ENCODE measurements around the gene TAS2R8.
"Not testable (repeated sequence)": the region's sequence is repeated elsewhere in the genome, so short reads cannot be mapped to it uniquely, and the experiment has no call there.

The TAS2R8 gene, protein sequence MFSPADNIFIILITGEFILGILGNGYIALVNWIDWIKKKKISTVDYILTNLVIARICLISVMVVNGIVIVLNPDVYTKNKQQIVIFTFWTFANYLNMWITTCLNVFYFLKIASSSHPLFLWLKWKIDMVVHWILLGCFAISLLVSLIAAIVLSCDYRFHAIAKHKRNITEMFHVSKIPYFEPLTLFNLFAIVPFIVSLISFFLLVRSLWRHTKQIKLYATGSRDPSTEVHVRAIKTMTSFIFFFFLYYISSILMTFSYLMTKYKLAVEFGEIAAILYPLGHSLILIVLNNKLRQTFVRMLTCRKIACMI

DNA sequence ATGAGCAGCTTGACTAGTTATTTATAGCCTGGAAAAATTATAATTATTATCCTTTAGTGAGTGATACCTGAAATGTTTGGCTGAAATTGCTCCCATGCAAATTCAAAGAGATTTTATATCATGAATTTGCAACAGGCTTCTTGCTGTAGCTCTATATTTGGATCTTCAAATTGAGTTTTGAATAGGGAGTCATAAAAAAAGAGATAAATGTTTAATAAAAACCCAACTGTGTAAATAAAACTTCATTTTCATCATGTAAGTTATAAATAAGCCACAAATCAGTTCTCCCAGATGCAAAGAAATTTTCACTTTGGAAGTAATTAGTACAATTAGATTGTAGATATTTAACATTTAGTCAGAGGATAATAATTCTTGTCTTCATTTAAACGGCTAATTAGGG lies at the start of gene TAS2R8:
Gene TAS2R8 (minus strand): TSS at position 101 of the 400 bp plus-strand sequence. CDS start 306 bp downstream, outside the sequence.
- no peak for DNase-seq (ENCODE audit: low read depth)

DNA sequence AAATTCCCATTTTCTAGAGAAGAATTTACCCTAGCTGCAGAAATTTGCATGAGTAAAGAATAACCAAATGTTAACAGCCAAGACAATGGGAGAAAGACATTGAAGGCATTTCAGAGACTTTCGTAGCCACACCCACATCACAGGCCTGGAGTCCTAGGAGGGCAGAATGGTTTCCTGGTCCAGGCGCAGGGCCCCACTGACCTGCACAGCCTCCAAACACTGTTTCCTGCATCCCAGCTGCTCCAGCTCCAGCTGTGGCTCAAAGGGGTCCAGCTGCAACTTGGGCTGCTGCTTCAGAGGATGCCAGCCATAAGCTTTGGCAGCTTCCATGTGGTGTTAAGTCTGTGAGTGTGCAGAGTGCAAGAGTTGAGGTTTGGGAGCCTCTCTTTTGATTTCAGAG lies 48.7 kb upstream of the TAS2R8 start:
- no peak for DNase-seq (ENCODE audit: low read depth)

DNA sequence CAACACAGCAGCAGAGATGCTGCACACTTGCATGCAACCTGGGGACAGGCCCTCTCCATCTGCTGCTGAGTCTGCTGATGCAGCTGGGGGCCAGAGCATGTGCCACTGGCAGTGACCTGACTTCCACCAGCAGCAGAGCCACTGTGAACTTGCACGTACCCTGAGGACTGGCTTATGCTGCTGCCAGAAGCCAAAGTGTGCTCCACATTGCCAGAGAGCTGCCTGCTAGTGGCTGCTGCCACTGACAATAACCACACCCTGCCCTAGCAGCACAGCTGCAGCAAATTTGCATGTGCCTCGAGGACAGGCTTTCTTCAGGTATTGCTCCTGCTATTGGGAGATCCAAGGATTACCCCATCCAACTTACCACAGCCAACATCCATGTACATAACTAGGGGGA lies 46.7 kb upstream of the TAS2R8 start:
- DNase-seq (ENCODE audit: low read depth): no peak

DNA sequence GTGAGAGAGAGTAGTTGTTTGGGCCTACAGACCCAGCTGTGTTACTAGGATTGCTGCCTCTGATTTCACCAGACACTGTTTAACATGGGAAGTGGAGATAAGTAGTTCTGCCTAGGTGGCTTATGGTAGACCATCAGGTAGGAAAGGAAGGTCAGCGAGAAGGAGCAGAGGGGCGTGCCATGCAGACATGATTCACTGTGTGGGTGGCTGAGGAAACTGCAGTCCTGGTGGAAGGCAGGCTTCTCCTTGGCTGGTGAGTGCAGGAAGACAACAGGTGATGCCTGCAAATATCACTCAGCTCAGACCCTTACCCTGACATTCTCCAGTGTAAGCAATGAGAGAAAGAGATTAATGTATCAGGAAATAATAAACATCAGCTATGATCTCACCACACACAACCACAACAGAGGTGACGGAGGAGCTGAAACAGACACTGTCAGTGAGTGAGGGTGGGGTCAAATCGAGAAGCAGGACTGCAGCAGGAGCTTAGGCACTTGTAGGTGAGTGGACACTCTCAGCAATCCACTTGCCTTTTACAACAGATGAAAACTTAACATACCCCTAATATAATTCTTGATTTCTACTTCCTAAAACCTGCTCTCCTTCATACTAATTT lies 44.3 kb upstream of the TAS2R8 start:
- DNase-seq (ENCODE audit: low read depth): no peak

DNA sequence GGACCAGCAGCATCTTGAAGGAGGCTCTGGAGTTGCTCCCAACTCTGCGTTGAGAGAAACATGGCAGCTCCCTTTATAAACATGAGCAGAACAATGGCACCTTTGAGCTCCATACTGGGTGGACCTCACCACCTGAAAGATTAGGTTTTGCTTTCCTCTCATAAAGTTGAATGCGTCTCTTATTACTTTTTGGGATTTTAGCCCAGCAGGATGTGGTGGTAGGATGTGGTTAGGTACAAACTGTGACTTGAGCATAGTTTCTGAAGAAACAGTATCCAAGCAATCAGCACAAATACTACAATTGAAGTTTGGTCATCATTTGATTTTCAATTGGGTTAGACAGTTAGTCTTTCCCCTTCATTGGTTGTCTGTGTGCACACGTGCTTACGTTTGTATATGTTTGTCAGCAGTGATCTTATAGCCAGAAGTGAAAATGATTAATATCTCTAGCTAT lies 42.4 kb upstream of the TAS2R8 start, which contains the start of gene PRR4:
Gene PRR4 (minus strand): TSS at position 51 of the 454 bp plus-strand sequence. CDS start 38 bp downstream, at position 13.
- DNase-seq (ENCODE audit: low read depth): no peak

DNA sequence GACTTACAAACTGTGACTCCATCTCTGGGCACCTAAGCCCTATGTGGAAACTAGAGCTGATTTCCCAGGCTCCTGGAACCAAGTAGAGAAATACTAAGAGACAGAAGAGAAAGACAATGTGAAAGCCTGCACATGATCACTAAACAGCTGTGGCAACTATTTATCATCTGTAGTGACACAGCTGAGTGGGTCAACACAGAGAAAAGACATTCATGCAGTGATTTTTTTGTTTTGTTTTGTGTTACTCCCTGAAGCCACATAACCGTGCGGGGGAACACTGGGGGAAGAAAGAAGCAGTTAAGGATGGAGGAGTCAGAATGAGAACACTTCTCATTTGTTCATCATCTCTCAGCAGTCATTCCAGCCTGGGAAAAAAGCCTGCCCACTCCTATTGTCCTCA lies 40.7 kb upstream of the TAS2R8 start:
- no peak for DNase-seq (ENCODE audit: low read depth)

DNA sequence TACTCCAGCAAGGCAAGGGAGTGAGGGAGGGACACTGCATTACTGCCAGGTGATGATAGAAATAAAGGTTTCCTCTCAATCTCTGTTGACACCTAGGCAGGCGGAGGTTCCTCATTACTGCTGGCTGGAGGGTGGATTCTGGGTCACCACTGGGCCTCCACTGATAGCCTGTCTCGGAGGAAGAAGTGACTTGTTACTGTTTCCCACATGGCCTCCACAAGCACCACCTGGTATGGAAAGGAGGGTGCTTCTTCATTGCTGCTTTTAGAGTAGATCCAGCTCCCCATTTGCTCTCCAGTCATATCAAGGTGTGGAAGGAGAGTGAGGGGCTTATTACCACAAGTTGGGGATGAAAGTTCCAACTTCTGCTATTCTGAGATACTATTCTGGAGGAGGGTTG lies 35.8 kb upstream of the TAS2R8 start:
- no peak for DNase-seq (ENCODE audit: low read depth)

DNA sequence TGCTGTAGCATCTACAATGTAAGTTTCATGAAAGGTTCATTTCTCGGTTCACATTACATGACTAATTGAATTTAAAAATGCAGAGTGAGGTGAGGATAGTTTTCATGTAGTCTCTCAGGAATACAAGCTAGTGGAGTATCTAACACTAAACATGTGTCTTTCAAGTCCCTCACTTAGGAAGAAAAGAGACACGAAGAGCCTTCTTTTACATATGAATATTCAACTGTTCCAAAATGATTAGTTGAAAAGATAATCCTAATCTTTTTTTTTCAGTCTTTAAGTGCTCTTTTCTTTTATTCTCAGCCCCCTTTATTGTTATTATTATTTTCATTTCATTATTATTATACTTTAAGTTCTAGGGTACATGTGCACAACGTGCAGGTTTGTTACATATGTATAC lies 31.4 kb upstream of the TAS2R8 start:
- no peak for DNase-seq (ENCODE audit: low read depth)

DNA sequence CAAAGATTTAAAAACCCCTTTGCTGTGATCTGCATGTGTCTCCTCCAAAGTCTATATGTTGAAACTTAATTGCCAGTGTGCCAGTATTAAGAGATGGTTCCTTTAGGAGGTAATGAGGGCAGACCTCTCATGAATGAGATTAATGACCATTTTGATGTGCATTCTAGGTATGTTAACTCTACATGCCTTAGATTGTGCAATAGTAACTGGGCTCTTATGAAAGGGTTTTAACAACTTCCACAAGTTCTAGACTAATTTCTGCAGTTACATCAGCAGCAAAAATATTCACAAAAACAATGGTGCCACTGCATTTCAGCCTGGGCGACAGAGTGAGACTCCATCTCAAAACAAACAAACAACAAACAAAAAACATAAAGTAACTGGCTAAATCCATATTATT lies 22.9 kb upstream of the TAS2R8 start:
- DNase-seq (ENCODE audit: low read depth): no peak

DNA sequence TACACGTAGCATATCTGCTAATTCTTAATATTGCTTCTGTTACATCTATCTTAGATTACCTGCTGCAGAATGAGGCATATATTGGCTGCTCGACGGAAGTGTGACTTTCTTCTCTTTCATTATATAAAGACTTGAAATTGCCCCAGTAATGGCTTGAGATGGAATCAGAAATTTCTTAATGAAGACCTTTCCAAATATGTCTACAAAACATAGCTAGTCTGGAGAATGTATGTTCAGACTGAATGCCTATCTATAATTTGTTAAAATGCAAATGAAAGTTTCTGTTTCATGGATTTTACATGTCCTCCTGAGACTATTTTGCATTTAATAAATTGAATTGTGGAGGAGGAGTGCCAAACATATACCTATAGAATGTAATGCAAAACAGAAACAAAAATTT lies 19.2 kb upstream of the TAS2R8 start, which contains the start of gene TAS2R10:
Gene TAS2R10 (minus strand): TSS at position 101 of the 400 bp plus-strand sequence. CDS start 89 bp downstream, at position 12.
- no peak for DNase-seq (ENCODE audit: low read depth)

DNA sequence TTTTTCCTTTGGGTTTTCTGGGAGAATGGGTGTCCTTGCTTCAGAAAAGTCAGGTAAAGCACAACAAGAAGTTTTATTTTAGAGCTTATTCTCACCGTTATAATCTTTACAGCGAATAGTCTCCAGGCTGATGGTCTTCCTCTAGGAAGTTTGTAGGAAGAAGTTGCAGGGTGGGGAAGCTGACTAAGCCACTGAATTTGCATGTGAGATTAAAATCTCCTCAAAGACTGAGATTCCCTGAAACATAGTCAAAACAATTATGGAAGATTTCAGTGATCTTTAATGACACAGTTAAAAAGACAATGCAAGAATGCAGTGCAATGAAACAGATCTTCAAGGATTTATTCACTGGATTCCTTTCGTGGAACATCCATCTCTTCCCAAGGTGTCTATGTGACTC lies 17.9 kb upstream of the TAS2R8 start:
- no peak for DNase-seq (ENCODE audit: low read depth)

DNA sequence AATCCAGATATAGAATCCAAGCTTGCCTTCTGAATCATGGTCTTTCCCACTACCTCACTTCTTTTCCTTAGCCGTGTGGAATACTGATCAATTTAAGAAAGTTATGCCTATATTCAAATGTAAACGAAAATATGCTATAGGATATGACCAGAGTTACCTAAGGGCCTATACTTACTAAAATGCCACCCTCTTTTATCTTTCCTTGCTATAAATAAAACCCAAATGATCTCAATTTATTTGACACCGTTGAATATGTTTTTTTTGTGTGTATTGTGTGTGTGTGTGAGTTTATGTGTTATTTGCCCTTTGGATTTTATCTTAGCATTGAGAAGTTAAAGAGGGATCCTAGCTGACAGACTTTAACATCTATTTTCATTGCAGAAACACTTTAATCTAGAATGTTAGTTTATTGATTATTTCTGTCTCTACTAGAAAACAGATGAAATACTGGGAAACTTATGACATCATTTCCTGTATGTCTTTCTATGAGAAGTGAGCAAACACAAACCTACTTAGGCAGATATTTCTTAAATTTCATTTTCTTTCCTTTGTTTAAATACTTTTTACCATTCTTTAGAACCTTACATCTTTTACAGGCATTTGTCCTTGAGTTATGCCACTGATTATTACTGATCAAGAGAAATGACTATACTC lies 4.9 kb upstream of the TAS2R8 start:
- DNase-seq (ENCODE audit: low read depth): no peak

DNA sequence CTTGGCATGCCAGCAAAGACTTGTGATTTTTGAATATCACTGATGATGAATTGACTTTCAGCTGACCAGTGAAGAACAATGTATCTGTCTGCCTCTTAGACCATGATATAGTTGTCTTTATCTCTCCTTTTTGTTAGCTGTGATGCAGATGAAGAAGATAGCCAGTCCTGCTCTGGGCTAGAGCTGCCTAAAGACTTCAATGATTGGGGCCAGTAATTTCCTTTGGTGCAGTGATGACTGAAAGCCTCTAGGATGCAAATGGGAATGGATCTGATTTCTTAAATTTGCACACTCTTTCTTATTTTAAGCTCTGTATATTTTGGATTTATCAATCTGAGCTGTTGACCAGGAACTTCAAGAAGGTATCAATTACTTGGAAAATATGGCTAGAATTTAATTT lies 3.0 kb upstream of the TAS2R8 start, which contains the start of gene TAS2R9:
Gene TAS2R9 (minus strand): TSS at position 101 of the 400 bp plus-strand sequence. CDS start 93 bp downstream, at position 8.
- no peak for DNase-seq (ENCODE audit: low read depth)

DNA sequence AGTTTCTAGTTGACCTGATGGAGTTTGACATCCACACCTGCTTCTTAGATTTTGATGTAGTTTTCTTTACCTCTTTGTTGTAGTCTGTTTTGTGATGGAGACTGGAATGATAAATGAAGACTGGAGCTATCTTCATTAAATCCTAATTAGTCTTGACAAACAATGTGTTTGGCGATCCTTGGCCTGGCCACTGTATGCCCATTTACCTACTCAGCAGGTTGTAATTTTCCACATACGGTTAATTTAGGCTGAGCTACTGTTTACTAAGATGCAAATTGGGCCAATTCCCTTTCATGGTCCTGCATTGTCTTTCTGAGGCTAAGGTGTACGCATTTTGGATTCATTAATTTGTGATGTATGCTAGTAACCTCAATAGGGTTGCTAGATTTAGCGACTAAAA lies 4.5 kb downstream of the TAS2R8 start, which contains the start of gene TAS2R7:
Gene TAS2R7 (minus strand): TSS at position 41 of the 400 bp plus-strand sequence. CDS start 57 bp downstream, outside the sequence.
- no peak for DNase-seq (ENCODE audit: low read depth)

DNA sequence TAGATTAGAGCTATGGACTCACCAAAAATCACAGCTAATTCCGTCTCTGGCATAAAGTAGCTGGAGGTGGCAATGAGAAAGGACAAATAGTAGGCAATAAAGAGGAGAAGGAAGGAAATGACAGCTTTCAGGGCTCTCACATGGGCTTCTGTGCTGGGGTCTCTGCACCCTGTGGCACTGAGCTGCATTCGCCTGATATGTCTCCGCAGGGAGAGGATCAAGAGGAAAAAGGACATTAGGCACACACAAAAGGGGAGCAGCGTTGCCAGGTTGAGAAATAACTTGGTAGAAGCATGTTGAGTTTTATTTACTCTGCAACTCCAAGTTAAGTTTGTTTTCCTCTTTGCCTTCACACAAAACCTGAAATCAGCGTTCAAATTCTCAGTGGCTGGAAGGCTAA lies 5.3 kb downstream of the TAS2R8 start:
- DNase-seq (ENCODE audit: low read depth): no peak

DNA sequence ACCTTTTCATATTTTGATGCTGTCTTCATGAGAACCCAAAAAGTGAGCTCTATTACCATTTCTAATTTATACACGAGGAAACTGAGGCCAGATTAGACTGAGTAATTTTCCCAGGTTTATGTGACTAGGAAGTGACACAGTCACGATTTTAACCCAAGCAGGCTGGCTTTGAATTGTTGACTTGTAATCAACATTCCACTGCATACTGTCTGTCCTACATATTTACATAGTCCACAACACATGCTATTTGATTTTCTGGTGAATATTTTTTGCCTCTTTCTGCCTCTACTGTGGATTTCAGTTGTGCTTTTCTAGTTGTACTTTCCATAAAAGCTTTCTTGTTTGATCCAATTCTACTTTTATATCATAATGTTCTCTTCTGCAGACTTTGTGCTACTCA lies 12.9 kb downstream of the TAS2R8 start:
- DNase-seq (ENCODE audit: low read depth): no peak

DNA sequence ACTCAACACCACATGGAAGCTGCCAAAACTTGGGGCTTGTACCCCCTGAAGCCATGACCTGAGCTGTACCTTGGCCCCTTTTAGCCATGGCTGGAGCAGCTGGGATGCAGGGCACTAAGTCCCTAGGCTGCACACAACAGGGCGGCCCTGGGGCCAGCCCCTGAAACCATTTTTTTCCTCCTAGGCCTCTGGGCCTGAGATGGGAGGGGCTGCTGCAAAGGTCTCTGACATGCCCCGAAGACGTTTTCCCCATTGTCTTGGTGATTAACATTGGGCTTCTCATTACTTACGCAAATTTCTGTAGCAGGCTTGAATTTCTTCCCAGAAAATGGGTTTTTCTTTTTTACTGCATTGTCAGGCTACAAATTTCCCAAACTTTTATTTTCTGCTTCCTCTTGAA lies 15.3 kb downstream of the TAS2R8 start:
- DNase-seq (ENCODE audit: low read depth): not testable (repeated sequence)

DNA sequence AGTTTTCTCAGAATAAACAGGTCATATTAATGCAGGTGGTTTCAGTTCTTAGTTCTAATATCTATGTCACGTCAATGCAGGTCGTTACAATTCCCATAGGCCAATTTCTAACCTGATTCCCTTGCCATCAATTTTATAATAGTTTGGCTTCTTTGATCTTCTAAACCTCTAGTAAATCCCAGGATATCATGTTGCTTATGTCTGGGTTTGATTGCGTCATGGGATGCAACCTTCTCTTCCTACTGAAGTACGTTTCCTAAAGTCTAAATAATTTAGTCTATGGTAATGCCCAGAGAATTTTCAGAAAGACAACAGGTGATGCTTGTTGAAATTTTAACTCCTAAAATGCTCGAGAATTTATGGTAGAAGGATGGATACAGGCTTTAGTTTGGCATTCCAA lies 23.8 kb downstream of the TAS2R8 start:
- no peak for DNase-seq (ENCODE audit: low read depth)

DNA sequence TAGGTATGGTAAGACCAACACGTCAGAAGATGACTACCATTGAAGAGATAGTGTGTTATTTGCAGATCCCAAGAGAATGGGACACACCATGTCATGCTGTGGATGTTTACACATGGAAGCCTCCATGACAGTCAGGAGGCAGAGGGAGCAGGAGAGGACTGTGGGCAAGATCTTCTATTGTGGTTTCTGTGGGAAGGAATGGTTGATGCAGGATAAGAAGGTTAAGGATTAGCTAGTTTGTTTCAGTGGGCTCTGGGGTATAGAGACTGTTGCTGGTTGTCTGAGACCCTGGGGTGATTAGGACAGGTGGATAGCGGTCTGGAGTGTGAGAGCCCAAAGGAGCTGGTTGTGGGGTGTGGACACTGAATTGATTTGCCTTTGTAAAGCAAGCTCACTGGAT lies 28.0 kb downstream of the TAS2R8 start:
- no peak for DNase-seq (ENCODE audit: low read depth)

DNA sequence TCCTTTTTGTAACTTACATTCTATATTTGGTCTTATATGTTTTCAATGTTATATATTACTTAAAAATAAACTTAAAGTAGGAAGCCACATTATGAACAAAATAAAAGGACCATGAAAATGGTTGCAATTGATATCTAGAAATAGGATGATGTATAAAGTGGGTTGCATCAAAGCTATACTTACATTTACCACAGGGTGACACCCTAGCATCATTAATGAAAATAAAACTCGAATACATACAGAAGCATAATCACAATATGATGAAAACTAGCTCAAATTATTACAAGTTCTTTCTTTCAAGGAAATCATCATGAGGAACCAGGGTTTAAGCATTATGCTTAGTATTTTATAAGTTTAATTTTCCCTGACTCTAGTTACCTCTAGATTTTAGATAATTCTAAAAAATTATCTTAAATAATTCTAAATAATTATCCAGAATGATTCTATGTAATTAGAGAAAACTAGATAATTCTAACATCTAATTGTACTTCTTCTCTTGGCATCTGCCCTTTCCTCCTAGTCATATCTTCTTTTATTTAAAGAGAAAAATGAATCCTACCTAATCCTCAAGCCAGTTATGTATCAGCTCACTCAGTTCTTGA lies 35.9 kb downstream of the TAS2R8 start:
- no peak for DNase-seq (ENCODE audit: low read depth)

DNA sequence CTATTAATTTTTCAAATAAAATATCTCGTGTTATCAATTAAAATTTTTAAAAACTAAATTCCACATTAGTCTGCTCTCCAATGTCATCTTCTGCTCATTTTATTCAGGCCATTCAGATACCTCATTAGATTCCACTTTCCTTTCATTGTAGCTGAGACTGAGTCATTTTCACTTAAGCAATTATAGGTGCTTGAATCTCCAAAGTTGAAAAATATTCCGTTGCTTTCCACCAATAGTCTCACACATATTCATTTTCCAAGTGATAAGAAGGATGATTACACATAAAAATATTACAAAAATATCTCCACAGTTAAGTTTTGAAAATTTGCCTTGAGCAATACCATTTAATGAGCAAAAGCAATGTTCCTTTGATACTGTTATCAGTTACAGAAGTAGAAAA lies 47.4 kb downstream of the TAS2R8 start:
- DNase-seq (ENCODE audit: low read depth): no peak

DNA sequence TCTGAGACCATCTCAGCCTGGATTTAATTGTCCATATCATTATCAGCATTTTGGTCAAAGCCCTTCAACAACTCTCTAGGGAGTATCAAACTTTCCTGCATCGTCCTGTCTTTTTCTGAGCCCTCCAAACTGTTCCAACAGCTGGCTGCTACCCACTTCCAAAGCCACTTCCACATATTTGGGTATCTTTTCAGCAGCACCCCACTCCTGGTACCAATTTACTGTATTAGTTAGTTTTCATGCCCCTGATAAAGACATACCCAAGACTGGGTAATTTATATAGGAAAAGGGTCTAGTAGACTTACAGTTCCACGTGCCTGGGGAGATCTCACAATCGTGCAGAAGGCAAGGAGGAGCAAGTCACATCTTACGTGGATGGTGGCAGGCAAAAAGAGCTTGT lies 50.9 kb downstream of the TAS2R8 start:
- no peak for DNase-seq (ENCODE audit: low read depth)
